ENCODE measurements around the gene CFAP74.

- TF ChIP-seq CTCF (IDR thresholded peaks at IDR 0.05) (no peak), POLR2A (IDR thresholded peaks at IDR 0.05) (no peak), EP300 (IDR thresholded peaks at IDR 0.05) (no peak)
These were observed 76.5 kb downstream of the CFAP74 start for GRCh38 chr1:1926886-1927660.

Measured in tibial nerve (tissue), 4 donors.